Mesenteric fat pad (tissue), 1 donor: ENCODE measurements around the gene CES4A. TPM values are rescaled to one million over a fixed set of nuclear protein-coding genes. Genes with fewer than 3 reads are reported as not detected.
"Not testable (repeated sequence)": the region's sequence is repeated elsewhere in the genome, so short reads cannot be mapped to it uniquely, and the experiment has no call there.

ENCODE experiments used
- DNase-seq: peaks from one replicate; pipeline ENCODE4 v3.0.0-alpha.2; 2020; ENCODE audit warnings: low spot score
- total RNA-seq: library from RNA; stranded (reverse); fragmentation: NEBNext Ultra II Directional; extraction: Animal tissue kit (Norgen Biotek cat#: 25700); gene quantifications from one replicate; pipeline ENCODE4 v1.2.1, GENCODE V29; 2021
- donor health status: DM: yes; HTN: yes; CAD: no.

Gene CES4A
- total RNA-seq, 1 donor from 2014 or later: 12.5 TPM

GRCh38 chr16:66983033-66983432 is 5.4 kb upstream of the CES4A start:
- DNase-seq: no peak

GRCh38 chr16:66984892-66985311 is 3.5 kb upstream of the CES4A start:
- DNase-seq: no peak

GRCh38 chr16:66986559-66986958 is 1.8 kb upstream of the CES4A start:
- DNase-seq: no peak

GRCh38 chr16:66991545-66992077 is 3.2 kb downstream of the CES4A start:
- DNase-seq: no peak

- DNase-seq: not testable (repeated sequence)
Observed at GRCh38 chr16:66993558-66993957, 5.2 kb downstream of the CES4A start.

- DNase-seq: no peak
Observed at GRCh38 chr16:66996324-66996982, 8.1 kb downstream of the CES4A start.

- DNase-seq: no peak
Observed at GRCh38 chr16:66996983-66997358, 8.6 kb downstream of the CES4A start.

GRCh38 chr16:67000384-67001351 is 12.3 kb downstream of the CES4A start:
- no peak for DNase-seq

GRCh38 chr16:67001726-67002125 is 13.3 kb downstream of the CES4A start:
- DNase-seq: no peak

- DNase-seq: no peak
Observed at GRCh38 chr16:67006930-67007658, 18.7 kb downstream of the CES4A start.

GRCh38 chr16:67009158-67009557 is 20.8 kb downstream of the CES4A start:
- DNase-seq: no peak

- no peak for DNase-seq
Observed at GRCh38 chr16:67011274-67011673, 22.9 kb downstream of the CES4A start.

GRCh38 chr16:67013233-67013822 is 24.9 kb downstream of the CES4A start:
- DNase-seq: no peak

- peak; percentile 93 for DNase-seq
Observed at GRCh38 chr16:67013823-67014633, 25.6 kb downstream of the CES4A start.

GRCh38 chr16:67014634-67015312 is 26.4 kb downstream of the CES4A start:
- peak; percentile 67 for DNase-seq

GRCh38 chr16:67015313-67015731 is 26.9 kb downstream of the CES4A start:
- DNase-seq: peak; percentile 76

GRCh38 chr16:67016143-67016542 is 27.8 kb downstream of the CES4A start:
- peak; percentile 75 for DNase-seq

- peak; percentile 78 for DNase-seq
Observed at GRCh38 chr16:67016681-67017420, 28.5 kb downstream of the CES4A start.

GRCh38 chr16:67017421-67017750 is 29.0 kb downstream of the CES4A start:
- DNase-seq: peak; percentile 45
